Naive thymus-derived CD4-positive, alpha-beta T cell (primary cell): ENCODE results near the gene SNAP23. TPM values are rescaled to one million over a fixed set of nuclear protein-coding genes. Genes with fewer than 3 reads are reported as not detected.

Experiments
- ATAC-seq: fragments of 150-1000 bp; cut with Tn5 transposase; 2 replicates; pipeline ENCODE4 v1.10.0; 2021; ENCODE audit warnings: mild to moderate bottlenecking, moderate library complexity
- CTCF ChIA-PET: fragments of 350-600 bp; sonication (Branson Sonifier 250); formaldehyde crosslinking; loops from one replicate; lab custom pipeline; 2021; ENCODE audit warnings: antibody characterized with exemption; lab: Charles Lee
- POLR2A ChIA-PET: fragments of 350-600 bp; sonication (Branson Sonifier 250); formaldehyde crosslinking; loops from one replicate; lab custom pipeline; 2021; ENCODE audit warnings: antibody characterized with exemption, inconsistent platforms; lab: Charles Lee
- DNase-seq, 9 donors: peaks; one replicate each; pipeline versions ENCODE4 v3.0.0 to v3.0.0-alpha.2; 2020 to 2022; ENCODE audit warnings: mixed read lengths in 1 of 9
- H3K27ac ChIP-seq: one replicate; pipeline ENCODE4 v1.7.0; 2013; ENCODE audit warnings: mild to moderate bottlenecking, low read depth, low read length, moderate library complexity
- H3K27me3 ChIP-seq, 2 donors: one replicate each; pipeline ENCODE4 v1.7.0; 2013; ENCODE audit warnings: low read length in 2 of 2, mild to moderate bottlenecking in 2 of 2, moderate library complexity in 2 of 2; ENCODE audit not compliant: control insufficient read depth in 2 of 2, insufficient read depth in 2 of 2
- H3K36me3 ChIP-seq, 3 experiments: 1 replicate in 2 of 3; 2 replicates in 1 of 3; pipeline ENCODE4 v1.7.0; 2013; ENCODE audit warnings: low read length in 3 of 3, mild to moderate bottlenecking in 3 of 3, moderate library complexity in 1 of 3; ENCODE audit not compliant: insufficient read depth in 3 of 3, control insufficient read depth in 2 of 3
- H3K4me1 ChIP-seq, 2 donors: one replicate each; pipeline ENCODE4 v1.7.0; 2013; ENCODE audit warnings: low read length in 2 of 2, mild to moderate bottlenecking in 2 of 2, moderate library complexity in 1 of 2; ENCODE audit not compliant: control insufficient read depth in 2 of 2, insufficient read depth in 2 of 2
- H3K4me3 ChIP-seq: 2 replicates; pipeline ENCODE4 v1.7.0; 2013; ENCODE audit warnings: mild to moderate bottlenecking, low read length
- H3K9me3 ChIP-seq, 3 experiments: 1 replicate in 2 of 3; 2 replicates in 1 of 3; pipeline ENCODE4 v1.7.0; 2013; ENCODE audit warnings: low read length in 3 of 3; ENCODE audit not compliant: control insufficient read depth in 2 of 3
- H3K27ac Mint-ChIP-seq, 9 donors: one replicate each; pipeline ENCODE4 v1.8.0; 2020 to 2022; ENCODE audit warnings: mixed read lengths in 9 of 9, mild to moderate bottlenecking in 8 of 9, moderate library complexity in 5 of 9, inconsistent platforms in 2 of 9
- H3K27me3 Mint-ChIP-seq, 5 donors: one replicate each; pipeline ENCODE4 v1.8.0; 2021 to 2022; ENCODE audit warnings: mixed read lengths in 5 of 5, mild to moderate bottlenecking in 1 of 5
- H3K36me3 Mint-ChIP-seq, 5 donors: one replicate each; pipeline ENCODE4 v1.8.0; 2020 to 2022; ENCODE audit warnings: mixed read lengths in 5 of 5, mild to moderate bottlenecking in 3 of 5, inconsistent platforms in 1 of 5
- H3K4me1 Mint-ChIP-seq, 7 donors: one replicate each; pipeline ENCODE4 v1.8.0; 2020 to 2022; ENCODE audit warnings: mixed read lengths in 7 of 7, mild to moderate bottlenecking in 3 of 7, inconsistent platforms in 1 of 7
- H3K4me3 Mint-ChIP-seq, 10 donors: one replicate each; pipeline ENCODE4 v1.8.0; 2020 to 2022; ENCODE audit warnings: mild to moderate bottlenecking in 10 of 10, mixed read lengths in 10 of 10, moderate library complexity in 6 of 10, inconsistent platforms in 2 of 10
- H3K9me3 Mint-ChIP-seq, 11 donors: one replicate each; pipeline ENCODE4 v1.8.0; 2020 to 2022; ENCODE audit warnings: mixed read lengths in 11 of 11, mild to moderate bottlenecking in 4 of 11, inconsistent platforms in 1 of 11, moderate library complexity in 1 of 11
- intact Hi-C, 2 donors: fragments of 100-400 bp; cut with micrococcal nuclease; formaldehyde crosslinking; loops; one replicate each; pipeline ENCODE4 v1.15.1; 2023
- polyA plus RNA-seq, 2 donors: library from polyadenylated mRNA; unstranded; fragments of 300-500 nt; fragmentation: Illumina TruSeq; gene quantifications; one replicate each; pipeline ENCODE4 v1.2.3, GENCODE V29; 2021
- total RNA-seq, 6 experiments: library from RNA in 5 of 6; stranded (reverse) in 5 of 6; gene quantifications; 1 replicate in 5 of 6; 2 replicates in 1 of 6; pipeline ENCODE4 v1.2.3 and lab custom pipeline; 2021 to 2026

Gene SNAP23
- total and polyA plus RNA-seq, 7 experiments from 2014 or later, result 60.0 to 80.0 (median 70.6) TPM

DNA sequence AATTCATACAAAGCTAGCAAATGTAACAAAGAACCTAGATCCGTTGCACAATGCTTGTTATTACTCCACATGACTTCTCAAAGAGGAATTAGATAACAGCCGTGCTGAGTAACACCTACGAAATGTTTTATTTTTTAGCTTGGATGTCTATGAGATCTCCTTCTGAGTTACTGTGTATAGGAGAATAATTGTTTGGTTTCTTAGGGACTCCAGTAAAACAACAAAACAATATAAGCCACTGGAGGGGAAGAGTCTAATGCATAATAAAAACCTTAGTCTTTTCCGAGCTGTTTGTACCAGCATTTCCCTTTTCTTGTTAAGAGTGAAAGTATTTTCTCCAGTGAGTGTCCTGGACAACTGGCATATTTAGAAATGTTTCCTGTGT, 15.6 kb downstream of the SNAP23 start:
- POLR2A ChIA-PET, result no interaction called here
- Mint-ChIP-seq H3K36me3 (peaks cover 11 to 35% (median 19%) of the 10 kb centered on the region in 5 donors), H3K9me3 (no peaks in the 10 kb centered on the region), H3K27me3 (no peaks in the 10 kb centered on the region), H3K4me3 (no peak overlapping the region), H3K27ac (peak overlapping the region in 3 of 9 donors; percentile 2 to 25 (median 12)), H3K4me1 (peaks cover 0 to 22% (median 12%) of the 10 kb centered on the region in 7 donors)
- H3K27ac ChIP-seq, result no peak overlapping the region
- peaks cover 0 to 41% (median 7%) of the 10 kb centered on the region in 3 experiments for H3K36me3 ChIP-seq
- H3K4me1 ChIP-seq, result no peaks in the 10 kb centered on the region
- H3K9me3 ChIP-seq, result no peaks in the 10 kb centered on the region
- no peak overlapping the region for H3K4me3 ChIP-seq
- intact Hi-C loops, result no loop called here
- DNase-seq (no peak), ATAC-seq (peak; percentile 55)
- CTCF ChIA-PET, result no interaction called here
- H3K27me3 ChIP-seq, result no peaks in the 10 kb centered on the region

DNA sequence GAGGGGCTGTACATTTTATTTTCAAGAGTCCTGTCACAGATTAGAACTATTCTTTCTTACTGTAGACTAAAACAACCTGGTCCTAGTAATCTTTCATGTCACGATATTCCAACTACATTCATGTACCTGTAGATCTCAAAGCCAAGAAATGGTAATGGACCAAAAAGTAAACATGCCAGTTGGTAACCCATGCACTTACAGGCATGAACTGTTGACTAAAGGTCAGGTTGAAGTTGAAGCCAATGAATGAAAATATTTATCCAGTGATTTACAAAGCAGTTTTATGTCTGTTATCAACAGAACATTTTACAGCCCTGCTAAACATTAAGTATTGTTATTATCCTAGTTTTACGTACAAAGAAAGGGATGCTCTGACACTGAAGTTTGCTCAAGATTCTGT, 27.9 kb downstream of the SNAP23 start:
- H3K9me3 Mint-ChIP-seq, result no peaks in the 10 kb centered on the region
- DNase-seq, result no peak
- intact Hi-C loops, result no loop called here
- H3K9me3 ChIP-seq, result no peaks in the 10 kb centered on the region
- no peak for ATAC-seq
- H3K27ac ChIP-seq, result no peak overlapping the region
- H3K4me3 ChIP-seq, result no peak overlapping the region
- ChIA-PET POLR2A (no interaction called here), CTCF (no interaction called here)
- no peaks in the 10 kb centered on the region for H3K27me3 Mint-ChIP-seq
- H3K27me3 ChIP-seq, result no peaks in the 10 kb centered on the region
- peaks cover 0 to 2% (median 0%) of the 10 kb centered on the region in 7 donors for H3K4me1 Mint-ChIP-seq
- H3K36me3 ChIP-seq, result peaks cover 0 to 17% (median 3%) of the 10 kb centered on the region in 3 experiments
- H3K36me3 Mint-ChIP-seq, result peaks cover 4 to 16% (median 10%) of the 10 kb centered on the region in 5 donors
- no peak overlapping the region for H3K4me3 Mint-ChIP-seq
- H3K27ac Mint-ChIP-seq, result no peak overlapping the region
- no peaks in the 10 kb centered on the region for H3K4me1 ChIP-seq

DNA sequence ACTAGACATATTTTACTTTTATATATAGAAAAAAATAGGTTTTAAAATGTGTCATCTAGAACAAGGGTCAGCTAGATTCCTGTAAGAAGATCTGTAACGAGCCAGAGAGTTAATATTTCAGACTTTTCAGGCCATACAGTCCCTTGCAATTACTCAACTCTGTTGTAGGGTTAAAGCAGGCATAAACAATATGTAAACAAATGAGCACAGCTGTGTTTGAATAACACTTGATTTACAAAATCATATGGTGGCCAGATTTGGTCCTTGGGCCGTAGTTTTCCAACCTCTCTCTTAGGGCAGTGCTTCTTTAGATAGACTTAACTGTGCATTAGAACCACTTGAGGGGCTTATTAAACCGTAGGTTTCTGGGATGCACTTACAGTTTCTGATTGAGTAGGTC, 33.5 kb downstream of the SNAP23 start:
- Mint-ChIP-seq H3K27ac (no peak overlapping the region), H3K27me3 (no peaks in the 10 kb centered on the region), H3K4me1 (peaks cover 0 to 3% (median 0%) of the 10 kb centered on the region in 7 donors), H3K36me3 (peaks cover 0 to 22% (median 10%) of the 10 kb centered on the region in 5 donors), H3K9me3 (no peaks in the 10 kb centered on the region), H3K4me3 (no peak overlapping the region)
- no peak for ATAC-seq
- DNase-seq, result no peak
- Histone ChIP-seq H3K9me3 (no peaks in the 10 kb centered on the region), H3K27me3 (no peaks in the 10 kb centered on the region), H3K4me3 (no peak overlapping the region), H3K27ac (no peak overlapping the region), H3K4me1 (no peaks in the 10 kb centered on the region), H3K36me3 (peaks cover 0 to 28% (median 3%) of the 10 kb centered on the region in 3 experiments)
- ChIA-PET POLR2A (interaction anchor here (0.5 kb wide), 1 partner anchor 28 kb away, joined by 3 read pairs; no protein-coding TSS in a partner anchor), CTCF (no interaction called here)
- intact Hi-C loops, result no loop called here

DNA sequence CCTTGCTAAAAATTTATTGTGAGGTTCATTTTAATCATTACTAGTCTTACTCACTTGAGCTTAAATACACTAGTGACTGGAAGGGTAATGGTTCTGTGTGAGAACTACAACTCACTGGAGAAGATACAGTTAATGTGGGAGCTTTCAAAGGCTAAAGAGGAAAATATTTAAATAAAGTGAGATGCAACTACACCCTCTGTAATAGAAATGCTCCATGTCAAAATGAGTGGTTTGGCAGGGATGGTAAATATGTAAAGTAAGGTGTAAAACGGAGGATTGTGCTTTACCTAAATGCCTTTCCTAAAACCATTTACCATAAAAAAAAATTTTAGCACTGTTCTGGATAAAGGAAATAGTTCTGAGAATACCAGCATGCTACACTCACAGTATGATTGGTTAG, 37.8 kb downstream of the SNAP23 start:
- H3K9me3 Mint-ChIP-seq, result no peaks in the 10 kb centered on the region
- H3K9me3 ChIP-seq, result no peaks in the 10 kb centered on the region
- no peak overlapping the region for H3K4me3 Mint-ChIP-seq
- H3K27ac ChIP-seq, result no peak overlapping the region
- H3K36me3 Mint-ChIP-seq, result peaks cover 0 to 30% (median 11%) of the 10 kb centered on the region in 5 donors
- H3K27ac Mint-ChIP-seq, result no peak overlapping the region
- H3K4me1 ChIP-seq, result no peaks in the 10 kb centered on the region
- H3K27me3 Mint-ChIP-seq, result no peaks in the 10 kb centered on the region
- DNase-seq, result no peak
- ChIA-PET CTCF (no interaction called here), POLR2A (interaction anchor here (2.0 kb wide), 1 partner anchor 15 kb away, joined by 9 read pairs; the partner anchor contains the start of genes HAUS2 and LRRC57)
- intact Hi-C loops, result no loop called here
- H3K27me3 ChIP-seq, result no peaks in the 10 kb centered on the region
- peaks cover 0 to 20% (median 3%) of the 10 kb centered on the region in 3 experiments for H3K36me3 ChIP-seq
- H3K4me3 ChIP-seq, result no peak overlapping the region
- peaks cover 0 to 3% (median 0%) of the 10 kb centered on the region in 7 donors for H3K4me1 Mint-ChIP-seq
- ATAC-seq, result no peak

DNA sequence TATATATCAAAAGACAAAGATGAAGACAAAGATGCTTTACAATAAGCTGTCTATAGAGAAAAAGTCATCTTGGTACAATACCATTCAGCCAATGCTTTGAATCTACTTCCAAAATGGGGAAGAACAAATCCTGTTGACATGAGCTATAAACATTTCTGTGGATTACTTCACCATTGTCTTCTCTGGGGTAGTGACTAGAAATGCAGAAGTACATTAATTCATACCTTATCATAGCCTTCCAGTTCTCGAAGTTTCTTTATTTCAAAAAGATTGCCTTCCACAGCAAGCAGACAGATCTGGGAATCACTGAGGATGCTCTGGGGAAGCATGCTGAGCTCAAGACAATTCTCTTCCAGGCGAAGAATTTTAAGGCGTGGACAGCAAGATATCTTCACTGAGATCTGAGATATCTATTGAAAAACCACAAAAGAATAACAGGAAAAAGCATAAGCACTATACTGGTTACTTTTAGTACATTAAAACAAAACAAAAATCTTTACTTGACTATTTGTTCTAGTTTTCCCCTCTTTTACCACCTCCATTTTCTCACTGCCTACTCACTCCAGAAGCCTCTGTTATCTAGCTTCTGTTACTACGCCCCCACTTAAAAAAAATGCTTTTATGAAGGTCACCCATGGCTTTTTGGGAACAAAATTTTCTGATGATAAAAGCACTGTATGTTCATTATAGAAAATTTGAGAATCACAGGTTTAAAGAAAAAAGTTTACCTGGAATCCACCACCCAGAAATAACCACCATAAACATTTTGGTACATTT, 49.6 kb downstream of the SNAP23 start:
- H3K27me3 ChIP-seq, result no peaks in the 10 kb centered on the region
- intact Hi-C loops, result loop anchor here in 1 of 2 donors (10.0 kb wide), 1 partner anchor 60 kb away; no protein-coding TSS in a partner anchor
- POLR2A ChIA-PET, result interaction anchor here (0.6 to 1.3 kb wide), 3 partner anchors 23 to 54 kb away, joined by 3 read pairs; partner anchors contain the start of genes STARD9 and ZNF106
- ATAC-seq (peak; percentile 23), DNase-seq (no peak)
- Mint-ChIP-seq H3K27me3 (no peaks in the 10 kb centered on the region), H3K27ac (peak overlapping the region in 2 of 9 donors; percentile 4 to 28), H3K4me1 (peaks cover 25 to 47% (median 39%) of the 10 kb centered on the region in 7 donors), H3K9me3 (peaks cover 0 to 4% (median 0%) of the 10 kb centered on the region in 11 donors), H3K4me3 (no peak overlapping the region), H3K36me3 (peaks cover 4 to 18% (median 8%) of the 10 kb centered on the region in 5 donors)
- H3K27ac ChIP-seq, result no peak overlapping the region
- H3K36me3 ChIP-seq, result peaks cover 0 to 23% (median 0%) of the 10 kb centered on the region in 3 experiments
- no peak overlapping the region for H3K4me3 ChIP-seq
- peaks cover 19 to 21% of the 10 kb centered on the region in 2 donors for H3K4me1 ChIP-seq
- H3K9me3 ChIP-seq, result no peaks in the 10 kb centered on the region
- CTCF ChIA-PET, result no interaction called here

DNA sequence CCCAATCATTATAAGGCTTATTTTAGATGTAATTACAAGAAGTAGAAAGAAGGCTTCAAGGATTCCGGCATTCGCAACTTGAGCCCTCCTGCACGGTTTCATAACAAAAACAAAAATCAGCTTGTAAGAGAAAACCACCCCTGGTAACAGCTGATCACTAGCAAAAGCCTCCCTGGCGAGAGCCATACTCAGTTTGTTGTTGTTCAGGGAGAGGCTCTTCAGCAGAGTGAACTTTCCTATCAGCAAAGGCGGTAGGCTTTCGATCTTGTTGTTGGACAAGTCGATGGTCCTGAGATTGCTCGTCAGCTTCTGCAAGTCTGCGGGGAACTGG, 52.4 kb downstream of the SNAP23 start:
- Mint-ChIP-seq H3K27me3 (no peaks in the 10 kb centered on the region), H3K36me3 (peaks cover 0 to 16% (median 4%) of the 10 kb centered on the region in 5 donors), H3K4me3 (peak overlapping the region; percentile 93 to 99 (median 96)), H3K4me1 (peaks cover 27 to 60% (median 50%) of the 10 kb centered on the region in 7 donors), H3K27ac (peak overlapping the region; percentile 95 to 99 (median 97)), H3K9me3 (peaks cover 0 to 4% (median 0%) of the 10 kb centered on the region in 11 donors)
- Histone ChIP-seq H3K36me3 (peaks cover 0 to 23% (median 0%) of the 10 kb centered on the region in 3 experiments), H3K27me3 (no peaks in the 10 kb centered on the region), H3K4me3 (peak overlapping the region; percentile 86), H3K27ac (peak overlapping the region; percentile 93), H3K4me1 (peaks cover 21 to 23% of the 10 kb centered on the region in 2 donors), H3K9me3 (no peaks in the 10 kb centered on the region)
- intact Hi-C loops, result loop anchor here (1.0 to 10.0 kb wide), 7 partner anchors 27 to 373 kb away; partner anchors contain the start of genes GANC (in 2 of the 2), STARD9 (in 2 of the 2), TMEM87A (in 2 of the 2) and ZNF106 (in 1 of the 2)
- ChIA-PET CTCF (interaction anchor here (0.8 to 1.1 kb wide), 2 partner anchors 34 to 103 kb away, joined by 3 read pairs; no protein-coding TSS in a partner anchor), POLR2A (interaction anchor here (0.8 to 3.5 kb wide), 10 partner anchors 9 to 191 kb away, joined by 3 to 18 read pairs (median 8); partner anchors contain the start of genes SNAP23, STARD9 and ZNF106)
- DNase-seq, result no peak
- ATAC-seq, result peak; percentile 2
